ENCODE results near the gene GOPC. TPM values are rescaled to one million over a fixed set of nuclear protein-coding genes. Genes with fewer than 3 reads are reported as not detected.

GOPC gene
- total and polyA plus RNA-seq, 3 donors from 2014 or later, result 26.6 to 29.9 (median 28.8) TPM

GRCh38 chr6:117600008-117600743 lies 2.1 kb downstream of the GOPC start:
- no peak overlapping the region for H3K27ac ChIP-seq
- no peaks in the 10 kb centered on the region for H3K36me3 ChIP-seq (ENCODE audit: low read depth, missing control alignments)
- no peak overlapping the region for H3K4me3 ChIP-seq
- WGBS, 2 donors, result 83 to 86% methylated on average over 6 of the region's 6 CpGs
- TF ChIP-seq CTCF (IDR thresholded peaks at IDR 0.05) (no peak), POLR2A (IDR thresholded peaks at IDR 0.05) (no peak)
- H3K4me1 ChIP-seq, result peaks cover 7% of the 10 kb centered on the region
- intact Hi-C loops (cut with DNase I; ENCODE audit: low total_unique reads), result loop anchor here (10.0 kb wide), 1 partner anchor 75 kb away; the partner anchor contains the start of gene NUS1
- no peak for DNase-seq
- no peaks in the 10 kb centered on the region for H3K9me3 ChIP-seq
- H3K27me3 ChIP-seq, result no peaks in the 10 kb centered on the region

- no peak overlapping the region for H3K27ac ChIP-seq
- intact Hi-C loops (cut with DNase I; ENCODE audit: low total_unique reads), result no loop called here
- DNase-seq, result no peak
- WGBS, 2 donors, result 97 to 100% methylated on average over 2 of the region's 2 CpGs
- no peaks in the 10 kb centered on the region for H3K9me3 ChIP-seq
- no peaks in the 10 kb centered on the region for H3K36me3 ChIP-seq (ENCODE audit: low read depth, missing control alignments)
- H3K27me3 ChIP-seq, result no peaks in the 10 kb centered on the region
- no peak overlapping the region for H3K4me3 ChIP-seq
- peaks cover 7% of the 10 kb centered on the region for H3K4me1 ChIP-seq
- no peak for TF ChIP-seq POLR2A (IDR thresholded peaks at IDR 0.05)
- TF ChIP-seq CTCF (IDR thresholded peaks at IDR 0.05), result no peak
Observed at GRCh38 chr6:117597755-117598154, 4.6 kb downstream of the GOPC start.

DNA sequence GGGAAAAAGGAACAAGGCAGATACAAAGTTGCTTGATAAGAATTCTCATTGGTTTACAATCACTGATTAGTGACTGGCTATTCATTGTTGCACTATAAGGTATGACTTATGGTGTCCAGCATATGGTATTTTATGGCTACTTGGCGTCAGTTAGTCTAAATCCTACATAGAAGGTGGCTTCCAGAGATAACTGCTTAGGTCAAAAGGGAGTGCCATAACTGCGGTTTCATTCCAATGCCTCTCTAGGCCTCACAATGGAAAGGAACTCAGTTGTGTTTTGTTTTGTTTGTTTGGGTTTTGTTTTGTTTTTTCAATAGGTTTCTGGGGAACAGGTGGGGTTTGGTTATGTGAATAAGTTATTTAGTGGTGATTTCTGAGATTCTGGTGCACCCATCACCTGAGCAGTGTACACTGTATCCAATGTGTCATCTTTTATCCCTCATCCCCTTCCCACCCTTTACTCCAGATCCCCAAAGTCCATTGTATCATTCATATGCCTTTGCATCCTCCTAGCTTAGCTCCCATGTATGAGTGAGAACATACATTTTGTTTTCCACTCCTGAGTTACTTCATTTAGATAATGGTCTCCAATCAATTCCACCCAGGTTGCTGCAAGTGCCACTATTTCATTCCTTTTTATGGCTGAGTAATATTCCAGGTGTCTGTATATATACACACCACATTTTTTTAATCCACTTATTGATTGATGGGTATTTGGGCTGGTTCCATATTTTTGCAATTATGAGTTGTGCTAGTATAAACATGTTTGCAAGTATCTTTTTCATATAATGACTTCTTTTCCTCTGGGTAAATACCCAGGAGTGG lies 7.0 kb downstream of the GOPC start:
- WGBS, 2 donors, result 91 to 92% methylated on average over 2 of the region's 2 CpGs
- TF ChIP-seq POLR2A (IDR thresholded peaks at IDR 0.05) (no peak), CTCF (IDR thresholded peaks at IDR 0.05) (no peak)
- no peaks in the 10 kb centered on the region for H3K9me3 ChIP-seq
- no peak overlapping the region for H3K27ac ChIP-seq
- H3K27me3 ChIP-seq, result no peaks in the 10 kb centered on the region
- no peak overlapping the region for H3K4me3 ChIP-seq
- H3K36me3 ChIP-seq (ENCODE audit: low read depth, missing control alignments), result no peaks in the 10 kb centered on the region
- H3K4me1 ChIP-seq, result no peaks in the 10 kb centered on the region
- intact Hi-C loops (cut with DNase I; ENCODE audit: low total_unique reads), result no loop called here
- no peak for DNase-seq

DNA sequence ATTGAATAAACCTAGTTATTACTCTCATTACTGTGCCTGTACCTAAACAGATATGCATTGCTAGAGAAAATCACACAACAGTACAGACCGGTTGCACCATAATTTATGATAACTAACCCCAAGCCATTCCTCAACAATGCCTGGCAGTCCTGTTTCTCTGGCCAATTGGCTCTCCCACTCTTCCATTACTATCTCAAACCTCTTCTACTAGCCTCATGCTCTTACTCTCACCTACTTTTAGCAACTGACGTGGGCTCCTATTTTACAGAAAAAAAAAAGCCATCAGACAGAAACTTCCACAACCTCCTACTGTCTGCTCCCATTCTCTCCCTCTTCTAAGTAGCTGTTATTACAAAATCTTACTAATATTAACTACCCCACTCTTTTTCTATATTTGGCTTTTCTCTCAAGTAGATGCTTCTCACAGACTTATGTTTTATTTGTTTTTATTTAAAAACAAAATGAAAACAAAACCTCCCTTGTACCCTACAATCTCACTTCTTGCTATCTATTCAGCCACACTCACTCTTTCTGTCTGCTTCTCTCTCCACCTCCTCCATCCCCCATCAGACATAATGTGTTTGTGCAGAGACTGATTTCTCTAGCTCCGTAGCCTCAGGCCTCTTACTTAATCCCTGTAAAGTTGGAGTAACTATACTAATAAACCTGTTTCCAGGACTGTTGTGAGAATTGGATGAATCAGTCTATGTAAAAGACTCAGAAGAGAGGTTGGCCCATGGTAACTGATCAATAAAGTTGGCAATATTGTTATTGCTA lies 9.1 kb downstream of the GOPC start:
- Histone ChIP-seq H3K36me3 (ENCODE audit: low read depth, missing control alignments) (no peaks in the 10 kb centered on the region), H3K27me3 (no peaks in the 10 kb centered on the region), H3K4me1 (no peaks in the 10 kb centered on the region), H3K4me3 (no peak overlapping the region), H3K9me3 (no peaks in the 10 kb centered on the region), H3K27ac (no peak overlapping the region)
- no peak for DNase-seq
- intact Hi-C loops (cut with DNase I; ENCODE audit: low total_unique reads), result no loop called here
- TF ChIP-seq CTCF (IDR thresholded peaks at IDR 0.05) (no peak), POLR2A (IDR thresholded peaks at IDR 0.05) (no peak)
- 88 to 93% methylated on average over 3 of the region's 3 CpGs for WGBS, 2 donors
